Measurements from ENCODE around the gene TPSB2. TPM values are rescaled to one million over a fixed set of nuclear protein-coding genes. Genes with fewer than 3 reads are reported as not detected.
A peak's percentile ranks its signal among the peaks of the same experiment; 100 is the strongest.

TPSB2 gene
- total RNA-seq, 1 experiment from 2014 or later: 0.44 TPM

DNA sequence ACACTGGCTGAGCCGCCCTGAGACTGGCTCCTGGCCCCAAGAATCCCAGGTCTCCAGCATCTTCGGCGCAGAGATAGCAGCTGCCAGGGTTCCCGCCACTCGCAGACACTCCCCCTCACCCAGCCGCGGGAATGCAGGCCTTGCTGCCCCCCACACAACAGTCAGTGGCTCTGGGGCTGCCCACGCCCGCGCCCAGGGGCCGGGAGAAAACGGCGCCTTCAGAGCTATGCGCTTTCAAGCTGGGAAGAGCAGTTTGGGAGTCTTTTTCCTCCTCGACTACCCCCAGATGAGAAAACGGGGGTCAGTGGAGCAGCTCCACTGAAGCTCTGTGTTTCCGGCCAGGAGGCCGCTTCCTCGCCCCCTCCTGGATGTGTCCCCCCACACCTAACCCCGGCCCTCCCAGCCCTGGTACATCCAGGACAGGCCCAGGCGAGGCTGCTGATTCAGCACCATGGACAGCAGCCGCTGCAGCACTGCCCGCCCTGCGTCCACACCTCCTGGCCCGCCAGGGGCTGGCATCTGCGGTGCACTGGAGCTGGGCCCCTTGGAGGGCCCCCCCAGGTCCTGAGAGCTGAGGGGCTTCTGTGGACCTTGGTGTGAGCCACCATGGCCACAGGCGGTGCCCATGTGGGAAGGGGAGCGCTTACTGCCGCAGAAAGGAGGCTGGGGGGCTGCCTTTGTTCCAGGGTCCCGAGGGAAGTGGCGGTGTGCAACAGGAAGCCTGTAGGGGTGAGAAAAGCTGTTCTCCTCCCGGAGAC is 41.4 kb downstream of the TPSB2 start:
- peak; percentile 79 for DNase-seq (ENCODE audit: low spot score)
- ATAC-seq: peak; percentile 83
- Mint-ChIP-seq H3K9me3 (no peaks in the 10 kb centered on the region), H3K4me1 (0 out of 2 replicates have a peak, but pooled peaks cover 4% of the 10 kb centered on the region), H3K27ac (no peak overlapping the region; the same call in 1 of the 2 replicates), H3K36me3 (no peaks in the 10 kb centered on the region), H3K27me3 (ENCODE audit: low read depth) (no peaks in the 10 kb centered on the region), H3K4me3 (no peak overlapping the region)
- ChIA-PET POLR2A (no interaction called here), CTCF (interaction anchor here (1.0 to 1.3 kb wide), 2 partner anchors 34 to 83 kb away, joined by 3 read pairs; no protein-coding TSS in a partner anchor)
- no peak for TF ChIP-seq OVOL2 (CRISPR knock-in tag; IDR thresholded peaks at IDR 0.05; ENCODE audit: borderline replicate concordance)
- peak; percentile 77; the same call in 1 of the 2 replicates for TF ChIP-seq NFE2L1 (CRISPR knock-in tag; IDR thresholded peaks at IDR 0.05)
- TF ChIP-seq CREB1 (CRISPR knock-in tag; IDR thresholded peaks at IDR 0.05): no peak
- TF ChIP-seq ELF4 (CRISPR knock-in tag; IDR thresholded peaks at IDR 0.05; ENCODE audit: low read depth): 0 out of 2 replicates have a peak, but pooled peaks have one; percentile 40
- TF ChIP-seq ZNF671 (CRISPR knock-in tag; IDR thresholded peaks at IDR 0.05): no peak
- TF ChIP-seq TP53 (CRISPR knock-in tag; IDR thresholded peaks at IDR 0.05): peak; percentile 92
- TF ChIP-seq, protein P1, sequence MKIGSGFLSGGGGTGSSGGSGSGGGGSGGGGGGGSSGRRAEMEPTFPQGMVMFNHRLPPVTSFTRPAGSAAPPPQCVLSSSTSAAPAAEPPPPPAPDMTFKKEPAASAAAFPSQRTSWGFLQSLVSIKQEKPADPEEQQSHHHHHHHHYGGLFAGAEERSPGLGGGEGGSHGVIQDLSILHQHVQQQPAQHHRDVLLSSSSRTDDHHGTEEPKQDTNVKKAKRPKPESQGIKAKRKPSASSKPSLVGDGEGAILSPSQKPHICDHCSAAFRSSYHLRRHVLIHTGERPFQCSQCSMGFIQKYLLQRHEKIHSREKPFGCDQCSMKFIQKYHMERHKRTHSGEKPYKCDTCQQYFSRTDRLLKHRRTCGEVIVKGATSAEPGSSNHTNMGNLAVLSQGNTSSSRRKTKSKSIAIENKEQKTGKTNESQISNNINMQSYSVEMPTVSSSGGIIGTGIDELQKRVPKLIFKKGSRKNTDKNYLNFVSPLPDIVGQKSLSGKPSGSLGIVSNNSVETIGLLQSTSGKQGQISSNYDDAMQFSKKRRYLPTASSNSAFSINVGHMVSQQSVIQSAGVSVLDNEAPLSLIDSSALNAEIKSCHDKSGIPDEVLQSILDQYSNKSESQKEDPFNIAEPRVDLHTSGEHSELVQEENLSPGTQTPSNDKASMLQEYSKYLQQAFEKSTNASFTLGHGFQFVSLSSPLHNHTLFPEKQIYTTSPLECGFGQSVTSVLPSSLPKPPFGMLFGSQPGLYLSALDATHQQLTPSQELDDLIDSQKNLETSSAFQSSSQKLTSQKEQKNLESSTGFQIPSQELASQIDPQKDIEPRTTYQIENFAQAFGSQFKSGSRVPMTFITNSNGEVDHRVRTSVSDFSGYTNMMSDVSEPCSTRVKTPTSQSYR (CRISPR knock-in tag; IDR thresholded peaks at IDR 0.05): peak; percentile 86
- no peak for TF ChIP-seq ZNF263 (CRISPR knock-in tag; IDR thresholded peaks at IDR 0.05; ENCODE audit: low read depth)
- peak; percentile 87 for TF ChIP-seq FOXK1 (CRISPR knock-in tag; IDR thresholded peaks at IDR 0.05)
- no peak for TF ChIP-seq ZNF396 (CRISPR knock-in tag; IDR thresholded peaks at IDR 0.05; ENCODE audit: borderline replicate concordance)
- TF ChIP-seq TEAD1 (CRISPR knock-in tag; IDR thresholded peaks at IDR 0.05): peak; percentile 77; the same call in 1 of the 2 replicates
- 0 out of 2 replicates have a peak, but pooled peaks have one; percentile 35 for TF ChIP-seq SP1 (CRISPR knock-in tag; conservative IDR thresholded peaks at IDR 0.05)
- peak; percentile 55; the same call in 1 of the 2 replicates for TF ChIP-seq CREM (CRISPR knock-in tag; IDR thresholded peaks at IDR 0.05)
- TF ChIP-seq, protein P2, sequence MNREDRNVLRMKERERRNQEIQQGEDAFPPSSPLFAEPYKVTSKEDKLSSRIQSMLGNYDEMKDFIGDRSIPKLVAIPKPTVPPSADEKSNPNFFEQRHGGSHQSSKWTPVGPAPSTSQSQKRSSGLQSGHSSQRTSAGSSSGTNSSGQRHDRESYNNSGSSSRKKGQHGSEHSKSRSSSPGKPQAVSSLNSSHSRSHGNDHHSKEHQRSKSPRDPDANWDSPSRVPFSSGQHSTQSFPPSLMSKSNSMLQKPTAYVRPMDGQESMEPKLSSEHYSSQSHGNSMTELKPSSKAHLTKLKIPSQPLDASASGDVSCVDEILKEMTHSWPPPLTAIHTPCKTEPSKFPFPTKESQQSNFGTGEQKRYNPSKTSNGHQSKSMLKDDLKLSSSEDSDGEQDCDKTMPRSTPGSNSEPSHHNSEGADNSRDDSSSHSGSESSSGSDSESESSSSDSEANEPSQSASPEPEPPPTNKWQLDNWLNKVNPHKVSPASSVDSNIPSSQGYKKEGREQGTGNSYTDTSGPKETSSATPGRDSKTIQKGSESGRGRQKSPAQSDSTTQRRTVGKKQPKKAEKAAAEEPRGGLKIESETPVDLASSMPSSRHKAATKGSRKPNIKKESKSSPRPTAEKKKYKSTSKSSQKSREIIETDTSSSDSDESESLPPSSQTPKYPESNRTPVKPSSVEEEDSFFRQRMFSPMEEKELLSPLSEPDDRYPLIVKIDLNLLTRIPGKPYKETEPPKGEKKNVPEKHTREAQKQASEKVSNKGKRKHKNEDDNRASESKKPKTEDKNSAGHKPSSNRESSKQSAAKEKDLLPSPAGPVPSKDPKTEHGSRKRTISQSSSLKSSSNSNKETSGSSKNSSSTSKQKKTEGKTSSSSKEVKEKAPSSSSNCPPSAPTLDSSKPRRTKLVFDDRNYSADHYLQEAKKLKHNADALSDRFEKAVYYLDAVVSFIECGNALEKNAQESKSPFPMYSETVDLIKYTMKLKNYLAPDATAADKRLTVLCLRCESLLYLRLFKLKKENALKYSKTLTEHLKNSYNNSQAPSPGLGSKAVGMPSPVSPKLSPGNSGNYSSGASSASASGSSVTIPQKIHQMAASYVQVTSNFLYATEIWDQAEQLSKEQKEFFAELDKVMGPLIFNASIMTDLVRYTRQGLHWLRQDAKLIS (CRISPR knock-in tag; IDR thresholded peaks at IDR 0.05; ENCODE audit: borderline replicate concordance): no peak
- peak; percentile 46; the same call in 1 of the 2 replicates for TF ChIP-seq GABPB1 (CRISPR knock-in tag; IDR thresholded peaks at IDR 0.05)
- TF ChIP-seq, protein P3, sequence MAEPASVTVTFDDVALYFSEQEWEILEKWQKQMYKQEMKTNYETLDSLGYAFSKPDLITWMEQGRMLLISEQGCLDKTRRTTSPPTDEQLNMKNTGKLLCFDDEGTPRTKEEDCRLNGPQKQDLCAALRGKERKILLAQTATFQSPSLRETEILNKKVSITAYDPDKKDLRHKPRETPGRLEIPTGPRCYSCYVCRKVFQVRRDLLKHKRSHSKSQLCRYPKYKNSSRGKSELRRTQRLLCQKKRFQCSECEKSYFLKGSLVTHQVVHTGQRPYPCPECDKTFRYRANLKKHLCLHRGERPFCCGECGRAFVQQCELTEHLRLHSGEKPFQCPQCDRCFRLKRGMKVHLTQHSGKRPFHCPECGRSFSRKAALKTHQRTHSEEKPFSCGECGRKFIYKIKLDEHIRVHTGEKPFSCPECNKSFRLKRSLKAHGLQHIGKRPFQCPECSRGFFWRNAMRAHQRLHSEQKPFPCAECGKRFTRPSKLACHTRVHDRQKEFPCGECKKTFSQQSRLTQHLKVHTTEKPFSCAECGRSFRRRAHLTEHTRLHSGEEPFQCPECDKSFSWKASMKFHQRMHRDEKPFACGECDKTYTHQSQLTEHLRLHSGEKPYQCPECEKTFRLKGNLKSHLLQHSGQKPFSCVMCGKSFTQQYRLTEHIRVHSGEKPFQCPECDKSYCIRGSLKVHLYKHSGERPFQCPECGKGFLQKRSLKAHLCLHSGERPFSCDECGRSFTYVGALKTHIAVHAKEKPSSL (CRISPR knock-in tag; conservative IDR thresholded peaks at IDR 0.05): no peak
- TF ChIP-seq MYBL2 (CRISPR knock-in tag; IDR thresholded peaks at IDR 0.05): peak; percentile 72; the same call in 1 of the 2 replicates
- TF ChIP-seq, protein P4, sequence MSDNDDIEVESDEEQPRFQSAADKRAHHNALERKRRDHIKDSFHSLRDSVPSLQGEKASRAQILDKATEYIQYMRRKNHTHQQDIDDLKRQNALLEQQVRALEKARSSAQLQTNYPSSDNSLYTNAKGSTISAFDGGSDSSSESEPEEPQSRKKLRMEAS (CRISPR knock-in tag; IDR thresholded peaks at IDR 0.05): peak; percentile 46; the same call in 1 of the 2 replicates
- TF ChIP-seq, protein P5, sequence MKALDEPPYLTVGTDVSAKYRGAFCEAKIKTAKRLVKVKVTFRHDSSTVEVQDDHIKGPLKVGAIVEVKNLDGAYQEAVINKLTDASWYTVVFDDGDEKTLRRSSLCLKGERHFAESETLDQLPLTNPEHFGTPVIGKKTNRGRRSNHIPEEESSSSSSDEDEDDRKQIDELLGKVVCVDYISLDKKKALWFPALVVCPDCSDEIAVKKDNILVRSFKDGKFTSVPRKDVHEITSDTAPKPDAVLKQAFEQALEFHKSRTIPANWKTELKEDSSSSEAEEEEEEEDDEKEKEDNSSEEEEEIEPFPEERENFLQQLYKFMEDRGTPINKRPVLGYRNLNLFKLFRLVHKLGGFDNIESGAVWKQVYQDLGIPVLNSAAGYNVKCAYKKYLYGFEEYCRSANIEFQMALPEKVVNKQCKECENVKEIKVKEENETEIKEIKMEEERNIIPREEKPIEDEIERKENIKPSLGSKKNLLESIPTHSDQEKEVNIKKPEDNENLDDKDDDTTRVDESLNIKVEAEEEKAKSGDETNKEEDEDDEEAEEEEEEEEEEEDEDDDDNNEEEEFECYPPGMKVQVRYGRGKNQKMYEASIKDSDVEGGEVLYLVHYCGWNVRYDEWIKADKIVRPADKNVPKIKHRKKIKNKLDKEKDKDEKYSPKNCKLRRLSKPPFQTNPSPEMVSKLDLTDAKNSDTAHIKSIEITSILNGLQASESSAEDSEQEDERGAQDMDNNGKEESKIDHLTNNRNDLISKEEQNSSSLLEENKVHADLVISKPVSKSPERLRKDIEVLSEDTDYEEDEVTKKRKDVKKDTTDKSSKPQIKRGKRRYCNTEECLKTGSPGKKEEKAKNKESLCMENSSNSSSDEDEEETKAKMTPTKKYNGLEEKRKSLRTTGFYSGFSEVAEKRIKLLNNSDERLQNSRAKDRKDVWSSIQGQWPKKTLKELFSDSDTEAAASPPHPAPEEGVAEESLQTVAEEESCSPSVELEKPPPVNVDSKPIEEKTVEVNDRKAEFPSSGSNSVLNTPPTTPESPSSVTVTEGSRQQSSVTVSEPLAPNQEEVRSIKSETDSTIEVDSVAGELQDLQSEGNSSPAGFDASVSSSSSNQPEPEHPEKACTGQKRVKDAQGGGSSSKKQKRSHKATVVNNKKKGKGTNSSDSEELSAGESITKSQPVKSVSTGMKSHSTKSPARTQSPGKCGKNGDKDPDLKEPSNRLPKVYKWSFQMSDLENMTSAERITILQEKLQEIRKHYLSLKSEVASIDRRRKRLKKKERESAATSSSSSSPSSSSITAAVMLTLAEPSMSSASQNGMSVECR (CRISPR knock-in tag; IDR thresholded peaks at IDR 0.05; ENCODE audit: borderline replicate concordance): peak; percentile 97
- TF ChIP-seq ESRRA (CRISPR knock-in tag; IDR thresholded peaks at IDR 0.05; ENCODE audit: borderline replicate concordance): peak; percentile 91; the same call in 1 of the 2 replicates
- TF ChIP-seq RORB (CRISPR knock-in tag; IDR thresholded peaks at IDR 0.05): no peak
- TF ChIP-seq ATF1 (CRISPR knock-in tag; IDR thresholded peaks at IDR 0.05): peak; percentile 80; the same call in 1 of the 2 replicates
- TF ChIP-seq PRRX2 (CRISPR knock-in tag; IDR thresholded peaks at IDR 0.05): no peak
- no peak for TF ChIP-seq ZNF416 (CRISPR knock-in tag; IDR thresholded peaks at IDR 0.05)
